GM21381 (cell line): ENCODE results near the gene ZC3H11A.
A peak's percentile ranks its signal among the peaks of the same experiment; 100 is the strongest.
"Not testable (repeated sequence)": the region's sequence is repeated elsewhere in the genome, so short reads cannot be mapped to it uniquely, and the experiment has no call there.

Experiments
- ATAC-seq: cut with Tn5 transposase; IDR thresholded peaks from one replicate; pipeline ENCODE4 v1.9.1; 2021; ENCODE audit warnings: mild to moderate bottlenecking, moderate library complexity; ENCODE audit not compliant: unreplicated experiment

Gene ZC3H11A

DNA sequence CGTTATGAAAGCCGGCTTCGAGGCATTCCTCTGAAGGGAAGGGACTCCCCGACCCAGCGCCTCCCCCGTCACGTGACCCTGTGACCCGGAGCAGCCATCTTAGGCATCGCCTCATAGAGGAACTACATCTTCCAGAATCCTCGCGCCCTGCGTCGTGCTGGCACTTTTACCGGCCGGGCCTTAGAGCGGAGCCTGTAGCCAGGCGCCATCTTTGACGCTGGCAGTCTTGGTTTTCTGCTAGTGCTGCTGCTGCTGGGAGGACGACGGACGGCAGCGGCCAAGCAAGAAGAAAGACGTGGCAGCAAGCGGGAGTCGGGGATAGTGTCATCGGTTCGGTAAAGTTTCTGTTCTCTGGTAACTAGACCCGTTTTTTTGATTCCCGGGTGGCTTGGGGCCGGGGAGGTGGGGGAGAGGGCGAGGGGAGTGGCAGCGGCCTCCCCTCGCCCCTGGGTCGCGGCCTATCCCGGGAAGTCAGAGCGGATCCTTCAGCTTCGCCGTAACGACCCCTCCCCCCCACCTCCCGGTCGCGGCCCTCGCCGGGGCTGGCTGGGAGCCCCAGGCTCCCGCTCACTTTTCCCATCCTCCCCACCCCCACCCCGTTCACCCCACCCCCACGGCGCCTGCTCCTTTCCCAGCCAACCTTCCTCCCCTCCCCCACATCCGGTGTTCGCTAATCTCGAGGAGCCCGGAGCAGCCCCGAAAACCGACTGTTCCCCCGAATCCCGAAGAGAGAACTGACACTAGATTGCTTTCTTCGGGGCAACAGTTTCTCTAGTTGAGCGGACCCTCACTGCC, at the start of gene ZC3H11A, which contains the start of gene ZBED6:
Gene ZC3H11A (plus strand): TSS at position 183 of the 795 bp plus-strand sequence. CDS start 21,448 bp downstream, outside the sequence.
Gene ZBED6 (plus strand): TSS at position 183 of the 795 bp plus-strand sequence. CDS start 1,900 bp downstream, outside the sequence.
- peak; percentile 95 for ATAC-seq

DNA sequence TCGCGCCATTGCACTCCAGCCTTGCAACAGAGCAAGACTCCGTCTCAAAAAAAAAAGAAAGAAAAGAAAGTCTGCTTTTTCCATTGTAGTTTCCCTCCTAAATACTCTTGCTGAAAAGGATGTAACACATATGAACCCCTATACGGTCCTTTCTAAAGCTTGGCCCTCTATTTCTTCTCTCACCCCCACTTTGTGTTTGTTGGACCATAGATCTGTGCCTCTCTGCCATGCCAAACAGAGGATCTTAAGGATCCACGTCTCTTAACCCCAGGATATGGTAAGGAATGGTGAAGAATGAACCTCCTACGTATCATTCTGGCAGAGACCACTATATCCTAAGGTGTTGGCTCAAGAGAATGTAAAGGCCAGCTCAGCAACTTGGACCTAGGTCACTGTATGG, 49.1 kb upstream of the ZC3H11A start:
- no peak for ATAC-seq

DNA sequence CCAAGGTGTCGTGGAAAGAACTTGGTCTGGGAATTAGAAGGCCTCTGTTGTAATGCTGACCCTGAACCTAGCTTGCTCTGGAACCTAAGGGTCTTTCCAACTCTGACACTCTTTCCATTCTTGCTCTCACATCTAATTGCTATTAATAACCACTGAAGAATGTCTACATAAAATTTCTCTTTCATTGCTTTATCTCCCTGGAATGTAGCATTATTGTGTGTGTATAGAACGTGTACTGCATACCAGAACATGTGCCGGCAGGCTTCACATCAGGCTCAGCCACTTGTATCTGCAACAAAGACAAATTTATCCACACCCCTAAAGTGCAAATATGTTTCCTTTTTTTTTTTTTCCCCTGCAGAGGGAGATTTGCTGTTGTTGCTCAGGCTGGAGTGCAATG, 44.4 kb upstream of the ZC3H11A start:
- ATAC-seq: no peak

DNA sequence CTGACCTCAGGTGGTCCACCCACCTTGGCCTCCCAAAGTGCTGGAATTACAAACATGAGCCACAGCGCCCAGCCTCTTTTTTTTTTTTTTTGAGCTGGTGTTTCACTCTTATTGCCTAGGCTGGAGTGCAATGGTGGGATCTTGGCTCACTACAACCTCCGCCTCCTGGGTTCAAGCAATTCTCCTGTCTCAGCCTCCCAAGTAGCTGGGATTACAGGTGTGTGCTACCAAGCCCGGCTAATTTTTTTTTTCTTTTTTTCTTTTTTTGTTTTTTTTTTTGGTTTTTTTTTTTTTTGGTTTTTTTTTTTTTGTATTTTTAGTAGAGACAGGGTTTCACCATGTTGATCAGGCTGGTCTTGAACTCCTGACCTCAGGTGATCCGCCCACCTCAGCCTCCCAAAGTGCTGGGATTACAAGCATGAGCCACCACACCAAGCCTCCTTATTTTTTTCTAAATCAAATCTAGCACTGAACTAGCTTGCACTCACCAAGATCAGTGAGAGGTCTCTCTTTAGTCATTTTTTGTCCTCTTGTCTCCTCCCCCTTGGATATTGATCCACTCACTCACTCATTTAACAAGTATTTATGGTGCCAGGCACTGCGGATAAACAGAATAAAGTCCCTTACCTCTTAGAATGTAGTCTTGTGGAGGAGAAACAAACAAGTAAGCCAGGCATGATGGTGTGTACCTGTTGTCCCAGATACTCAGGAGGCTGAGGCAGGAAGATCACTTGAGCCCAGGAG, 43.6 kb upstream of the ZC3H11A start:
- ATAC-seq: not testable (repeated sequence)

DNA sequence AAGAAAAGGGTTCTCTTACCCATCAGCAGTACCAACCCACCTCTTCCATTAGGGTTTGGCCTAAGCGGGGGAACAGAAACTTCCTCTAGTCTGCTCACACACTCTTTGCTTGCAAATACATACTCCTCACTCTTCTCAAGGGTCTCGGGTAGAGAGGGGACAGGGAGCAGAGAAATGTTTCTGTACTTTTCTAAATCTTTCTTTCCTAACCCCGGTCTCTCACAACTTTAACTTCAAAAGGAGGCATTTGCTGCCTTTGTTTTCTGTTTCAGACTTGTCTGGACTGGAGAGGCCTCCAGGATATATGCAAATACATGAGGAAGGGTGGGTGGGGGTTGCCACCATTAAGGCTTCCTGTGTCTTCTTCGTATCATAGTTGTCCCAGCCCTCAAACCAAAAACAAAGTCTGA, 41.0 kb upstream of the ZC3H11A start:
- no peak for ATAC-seq

DNA sequence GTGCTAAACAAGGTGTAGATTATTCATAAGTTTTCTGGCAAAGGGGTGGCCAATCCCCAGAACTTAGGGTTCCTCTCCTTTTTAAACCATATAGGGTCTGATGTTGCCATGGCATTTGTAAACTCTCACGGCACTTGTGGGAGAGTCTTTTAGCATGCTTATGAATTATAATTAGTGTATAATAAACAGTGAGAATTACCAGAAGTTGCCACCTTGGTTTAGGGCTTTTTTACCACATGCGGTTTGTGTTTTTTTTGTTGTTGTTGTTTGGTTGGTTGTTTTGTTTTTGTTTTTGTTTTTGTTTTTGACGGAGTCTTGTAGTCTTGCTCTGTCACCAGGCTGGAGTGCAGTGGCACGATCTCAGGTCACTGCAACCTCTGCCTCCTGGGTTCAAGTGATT, 39.4 kb upstream of the ZC3H11A start:
- no peak for ATAC-seq

DNA sequence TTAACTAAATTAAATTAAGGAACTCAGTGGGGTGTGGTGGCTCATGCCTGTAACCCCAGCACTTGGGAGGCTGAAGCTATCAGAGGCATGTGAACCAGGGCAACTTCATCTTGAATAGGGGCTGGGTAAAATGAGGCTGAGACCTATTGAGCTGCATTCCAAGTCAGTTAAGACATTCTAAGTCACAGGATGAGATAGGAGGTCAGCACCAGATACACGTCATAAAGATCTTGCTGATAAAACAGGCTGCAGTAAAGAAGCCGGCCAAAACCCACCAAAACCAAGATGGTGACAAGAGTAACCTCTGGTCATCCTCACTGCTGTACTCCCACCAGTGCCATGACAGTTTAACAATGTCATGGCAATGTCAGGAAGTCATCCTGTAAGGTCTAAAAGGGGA, 36.7 kb upstream of the ZC3H11A start:
- not testable (repeated sequence) for ATAC-seq

DNA sequence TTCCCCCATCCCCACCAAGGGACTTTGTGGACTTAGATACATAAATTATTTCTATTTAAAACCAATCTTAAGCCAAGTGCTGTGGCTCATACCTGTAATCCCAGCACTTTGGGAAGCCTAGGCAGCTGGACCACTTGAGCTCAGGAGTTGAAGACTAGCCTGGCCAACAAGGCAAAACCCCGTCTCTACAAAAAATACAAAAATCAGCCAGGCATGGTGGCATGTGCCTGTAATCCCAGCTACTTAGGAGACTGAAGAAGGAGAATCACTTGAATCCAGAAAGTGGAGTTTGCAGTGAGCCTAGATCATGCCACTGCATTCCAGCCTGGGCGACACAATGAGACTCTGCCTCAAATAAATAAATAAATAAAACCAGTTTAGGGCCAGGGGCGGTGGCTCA, 34.9 kb upstream of the ZC3H11A start:
- no peak for ATAC-seq

DNA sequence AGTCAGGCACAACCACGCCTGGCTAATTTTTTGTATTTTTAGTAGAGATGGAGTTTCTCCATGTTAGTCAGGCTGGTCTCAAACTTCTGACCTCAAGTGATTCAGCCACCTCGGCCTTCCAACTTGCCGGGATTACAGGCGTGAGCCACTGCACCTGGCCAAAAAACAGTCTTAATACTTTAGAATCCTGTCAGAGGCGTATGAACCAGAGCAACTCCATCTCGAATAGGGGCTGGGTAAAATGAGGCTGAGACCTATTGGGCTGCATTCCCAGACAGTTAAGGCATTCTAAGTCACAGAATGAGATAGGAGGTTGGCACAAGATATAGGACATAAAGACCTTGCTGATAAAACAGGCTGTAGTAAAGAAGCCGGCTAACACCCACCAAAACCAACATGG, 33.5 kb upstream of the ZC3H11A start:
- ATAC-seq: not testable (repeated sequence)

DNA sequence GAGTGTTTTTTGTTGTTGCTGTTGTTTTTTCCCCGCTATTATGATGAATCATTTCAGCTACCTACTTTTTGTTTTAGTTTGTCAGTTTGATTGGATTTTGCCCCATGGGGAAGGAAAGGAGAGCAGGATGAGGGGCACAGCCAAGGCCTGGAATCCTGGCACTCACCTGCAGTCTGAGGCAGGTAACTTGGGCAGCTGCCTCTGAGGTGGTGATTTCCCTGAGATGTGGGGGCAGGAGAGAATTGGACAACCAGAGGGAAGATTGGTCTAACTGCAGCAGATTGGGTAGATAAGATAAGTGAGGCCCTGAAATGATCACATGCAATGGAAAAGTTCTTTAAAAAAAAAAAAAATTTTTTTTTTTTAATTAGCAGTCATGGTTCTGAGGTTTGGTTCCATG, 31.9 kb upstream of the ZC3H11A start:
- ATAC-seq: no peak

DNA sequence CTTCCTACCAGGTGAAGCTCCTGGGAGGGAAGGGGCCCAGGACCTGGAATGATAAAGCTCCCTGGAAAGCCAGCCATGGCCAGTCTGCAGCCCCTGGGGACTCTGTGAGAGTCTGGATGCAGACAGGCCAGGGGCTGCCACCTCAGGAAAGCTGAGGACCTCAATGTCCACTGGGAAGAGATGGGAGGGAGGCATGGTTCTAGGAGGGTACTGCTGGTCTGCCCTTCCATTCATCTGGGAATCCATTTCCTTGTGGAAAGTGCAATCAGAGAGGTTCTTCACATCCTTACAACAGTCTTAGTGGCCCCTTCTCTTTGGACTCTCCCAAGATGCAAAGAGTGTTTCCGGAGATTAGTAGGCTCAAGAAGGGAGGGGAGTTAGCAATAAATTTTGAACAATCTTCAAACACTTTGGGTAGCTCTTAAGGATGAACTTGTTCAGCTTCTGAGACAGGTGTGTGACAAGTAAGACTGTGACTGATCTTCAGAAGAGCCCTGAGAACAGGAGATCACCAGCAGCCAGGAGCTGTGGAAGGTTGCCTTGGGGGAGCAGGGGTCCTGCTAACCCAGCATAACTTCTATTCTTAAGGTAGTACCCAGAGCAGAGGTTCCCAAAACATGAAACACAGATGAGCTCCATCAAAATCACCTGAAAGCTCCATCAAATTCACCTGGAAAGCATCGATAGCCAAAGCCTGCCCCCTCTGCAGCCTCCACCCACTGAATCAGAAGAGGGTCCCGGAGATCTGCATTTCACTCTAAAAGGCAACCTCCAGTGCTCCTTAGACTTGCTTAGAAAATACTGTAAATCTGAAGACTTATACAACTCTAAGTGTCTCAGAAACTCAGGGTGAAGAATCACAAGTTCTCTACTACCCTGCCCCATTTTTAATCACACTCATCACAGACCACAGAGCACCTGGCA, 31.1 kb upstream of the ZC3H11A start:
- no peak for ATAC-seq

DNA sequence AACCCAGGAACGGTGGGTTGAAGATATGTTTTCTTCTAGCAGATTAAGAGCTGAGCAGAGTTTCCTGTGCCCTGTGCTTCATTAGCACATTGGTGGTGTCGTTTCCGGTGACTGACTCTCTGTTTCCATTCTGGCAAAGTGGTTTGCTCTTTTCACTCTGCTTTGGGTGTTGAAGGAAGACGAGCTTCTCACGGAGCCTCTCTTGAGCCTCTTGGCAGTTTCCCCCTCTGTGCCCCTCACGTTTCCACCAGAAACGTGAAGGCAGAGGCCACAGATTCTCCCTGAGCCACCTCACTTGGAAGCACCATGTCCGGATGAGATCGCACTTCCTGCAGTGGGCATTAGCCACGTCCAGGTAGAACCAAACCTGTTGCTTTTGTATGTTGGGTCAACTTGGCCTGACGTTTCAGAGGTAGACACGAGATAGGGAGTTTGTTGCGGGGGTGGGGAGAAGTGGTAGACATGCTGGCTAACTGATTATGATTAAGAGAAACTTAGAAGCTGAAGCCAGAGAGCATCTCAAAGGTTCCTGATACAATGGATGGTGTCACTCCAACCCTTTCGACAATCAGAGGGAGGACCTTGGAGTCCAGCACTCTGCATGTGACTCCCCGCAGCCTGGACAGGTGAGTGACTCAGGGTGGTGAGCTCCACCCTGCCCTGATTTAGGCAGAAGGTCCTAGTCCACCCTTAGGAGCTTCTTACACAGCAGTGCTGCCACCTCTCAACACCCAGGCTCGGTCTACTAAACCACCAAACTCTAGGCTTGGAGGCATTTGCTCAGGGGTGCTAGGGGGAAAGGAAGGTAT, 30.2 kb upstream of the ZC3H11A start, which contains the start of gene LAX1:
Gene LAX1 (plus strand): TSS at position 155 of the 809 bp plus-strand sequence. CDS start 383 bp downstream, at position 538.
- ATAC-seq: peak; percentile 71

DNA sequence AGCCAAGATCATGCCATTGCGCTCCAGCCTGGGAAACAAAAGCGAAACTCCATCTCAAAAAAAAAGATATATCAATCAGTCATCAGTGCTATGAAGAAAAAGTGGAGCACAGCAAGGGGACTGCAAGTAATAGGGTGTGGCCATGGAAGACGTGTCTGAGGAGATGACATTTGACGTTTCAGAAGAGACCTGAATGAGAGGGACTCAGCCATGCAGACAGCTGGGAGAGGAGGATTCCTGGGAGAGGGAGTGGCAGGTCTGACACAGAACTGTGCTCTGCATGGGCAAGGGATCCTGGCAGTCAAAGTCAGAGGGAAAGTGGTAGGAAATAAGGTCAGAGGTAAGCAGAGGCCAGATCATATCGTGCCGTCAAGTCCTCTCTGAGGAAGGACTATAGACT, 27.2 kb upstream of the ZC3H11A start:
- ATAC-seq: no peak

DNA sequence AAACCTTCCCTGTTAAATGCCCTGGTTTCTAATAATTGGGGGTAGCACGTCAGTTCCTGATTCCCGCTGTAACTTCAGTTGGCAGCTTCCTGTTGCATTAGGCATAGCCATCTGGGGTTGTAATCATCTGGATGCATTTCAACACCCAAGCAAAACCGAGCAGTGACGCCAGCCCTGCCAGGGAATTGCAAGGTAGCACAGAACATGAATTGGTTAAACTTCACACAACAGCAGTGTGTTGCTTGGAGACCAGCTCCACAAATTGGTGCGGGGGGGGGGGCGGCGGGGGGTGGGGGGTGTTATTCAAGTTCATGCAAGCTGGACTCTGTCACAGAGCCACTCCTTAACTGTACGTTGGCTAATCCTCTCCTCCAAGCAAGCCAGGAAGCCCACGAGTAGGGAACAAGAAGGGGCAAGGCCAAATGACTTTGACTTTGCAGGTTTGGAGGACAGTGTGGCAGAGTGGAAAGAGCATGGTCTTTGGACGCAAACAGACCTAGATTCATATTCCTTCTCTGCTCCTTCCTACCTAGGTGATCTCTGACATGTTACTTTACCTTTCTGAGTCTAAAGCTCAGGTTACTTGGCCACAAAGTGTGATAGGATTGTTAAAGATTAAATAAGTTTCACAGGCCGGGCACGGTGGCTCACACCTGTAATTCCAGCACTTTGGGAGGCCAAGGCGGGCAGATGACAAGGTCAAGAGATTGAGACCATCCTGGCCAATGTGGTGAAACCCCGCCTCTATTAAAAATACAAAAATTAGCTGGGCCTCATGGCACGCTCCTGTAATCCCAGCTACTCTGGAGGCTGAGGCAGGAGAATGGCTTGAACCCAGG, 25.7 kb upstream of the ZC3H11A start:
- no peak for ATAC-seq

DNA sequence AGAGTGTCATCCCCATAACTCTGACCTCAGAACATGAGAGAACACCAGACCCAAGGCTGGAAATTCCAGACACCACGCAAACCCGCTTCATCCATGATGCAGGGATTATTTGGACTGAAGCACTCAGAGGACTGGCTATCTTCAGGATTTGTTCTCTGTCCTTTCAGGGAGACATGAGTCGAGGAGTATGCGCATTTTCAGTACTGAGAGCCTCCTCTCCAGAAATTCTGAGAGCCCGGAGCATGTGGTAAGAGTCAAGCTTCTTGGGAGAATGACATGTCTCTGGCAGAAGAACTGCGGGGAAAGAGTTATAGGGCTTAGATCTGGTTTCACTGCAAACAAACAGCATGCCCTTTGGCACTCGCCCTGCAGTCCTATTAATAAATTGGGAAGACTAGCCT, 23.5 kb upstream of the ZC3H11A start:
- ATAC-seq: no peak

DNA sequence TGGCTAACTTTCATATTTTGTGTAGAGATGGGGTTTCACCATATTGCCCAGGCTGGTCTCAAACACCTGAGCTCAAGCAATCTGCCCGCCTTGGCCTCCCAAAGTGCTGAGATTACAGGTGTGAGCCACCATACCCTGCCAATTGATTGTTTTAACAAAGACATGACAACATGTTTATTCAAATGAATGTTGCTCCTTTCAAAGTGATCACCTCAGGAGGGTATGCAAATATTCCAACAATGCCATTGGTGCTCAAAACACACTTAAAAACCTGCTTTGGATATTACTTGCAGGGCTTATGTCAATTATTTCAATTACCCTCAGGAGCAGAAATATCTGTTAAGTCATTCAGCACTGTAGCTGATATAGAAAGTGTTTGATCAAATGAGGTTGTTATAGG, 22.6 kb upstream of the ZC3H11A start:
- no peak for ATAC-seq

DNA sequence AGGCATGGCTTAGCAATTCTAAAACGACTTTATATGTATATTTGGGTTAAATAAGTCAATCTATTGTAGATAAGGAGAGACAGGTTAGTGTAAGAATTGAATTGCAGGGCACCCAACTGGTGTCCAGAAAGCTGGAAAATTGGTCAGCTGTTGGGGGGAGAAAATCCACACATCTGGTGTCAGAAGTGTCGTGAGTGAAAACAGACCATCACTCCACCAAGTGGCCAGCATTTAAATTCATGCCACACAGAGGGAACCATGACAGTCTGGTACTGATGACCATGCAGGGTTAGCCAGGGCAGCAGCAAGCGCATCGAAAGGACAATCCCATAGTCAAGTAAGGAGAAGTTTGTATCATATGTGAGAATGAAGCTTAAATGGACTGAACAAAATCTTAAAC, 18.8 kb upstream of the ZC3H11A start:
- ATAC-seq: no peak

DNA sequence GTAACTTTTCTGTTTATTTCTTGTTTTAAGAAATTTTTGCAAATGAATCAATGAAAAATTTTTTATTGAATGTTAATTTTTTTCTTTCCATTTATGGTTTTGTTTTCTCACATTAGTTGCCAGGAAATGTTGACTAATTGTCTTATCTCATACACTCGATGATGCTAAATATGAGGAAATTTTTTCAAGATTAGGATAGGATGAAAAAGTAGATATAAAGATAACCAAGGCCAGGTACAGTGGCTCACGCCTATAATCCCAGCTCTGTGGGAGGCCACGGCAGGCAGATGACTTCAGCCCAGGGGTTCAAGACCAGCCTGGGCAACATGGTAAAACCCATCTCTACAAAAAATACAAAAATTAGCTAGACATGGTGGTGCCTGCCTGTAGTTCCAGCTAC, 17.8 kb upstream of the ZC3H11A start:
- no peak for ATAC-seq

DNA sequence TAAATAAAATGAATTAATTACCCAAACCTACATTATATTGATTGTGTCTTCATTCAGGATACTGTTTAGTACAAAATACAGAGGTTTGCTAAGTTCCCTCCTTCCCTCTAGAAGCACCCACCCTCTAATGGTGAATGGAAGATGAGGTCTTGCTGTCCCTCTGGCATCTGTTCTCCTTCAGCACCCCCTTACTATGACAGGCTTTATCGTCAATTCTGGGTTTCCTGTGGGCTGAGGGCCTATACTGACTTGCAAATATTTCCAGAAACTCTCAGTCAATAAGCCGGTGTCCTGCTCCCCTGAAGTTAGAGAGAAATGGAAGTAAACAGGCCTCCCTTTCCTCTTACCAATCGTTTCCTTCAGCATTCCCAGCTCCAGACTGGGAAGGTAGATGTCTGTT, 17.3 kb upstream of the ZC3H11A start:
- ATAC-seq: no peak
